ENCODE measurements around the gene DNLZ. TPM values are rescaled to one million over a fixed set of nuclear protein-coding genes. Genes with fewer than 3 reads are reported as not detected.

The DNLZ gene
- total and polyA plus RNA-seq, 2 donors (not counting 1 experiment from before 2014, with no cell fraction given), result 7.4 to 14.2 TPM

- peaks cover 21% of the 10 kb centered on the region for H3K4me1 ChIP-seq (ENCODE audit: control insufficient read depth, extremely low read depth, insufficient read depth, low read length)
- H3K9ac ChIP-seq (ENCODE audit: insufficient read depth, low read length), result peak overlapping the region; percentile 55
- TF ChIP-seq, protein P1, sequence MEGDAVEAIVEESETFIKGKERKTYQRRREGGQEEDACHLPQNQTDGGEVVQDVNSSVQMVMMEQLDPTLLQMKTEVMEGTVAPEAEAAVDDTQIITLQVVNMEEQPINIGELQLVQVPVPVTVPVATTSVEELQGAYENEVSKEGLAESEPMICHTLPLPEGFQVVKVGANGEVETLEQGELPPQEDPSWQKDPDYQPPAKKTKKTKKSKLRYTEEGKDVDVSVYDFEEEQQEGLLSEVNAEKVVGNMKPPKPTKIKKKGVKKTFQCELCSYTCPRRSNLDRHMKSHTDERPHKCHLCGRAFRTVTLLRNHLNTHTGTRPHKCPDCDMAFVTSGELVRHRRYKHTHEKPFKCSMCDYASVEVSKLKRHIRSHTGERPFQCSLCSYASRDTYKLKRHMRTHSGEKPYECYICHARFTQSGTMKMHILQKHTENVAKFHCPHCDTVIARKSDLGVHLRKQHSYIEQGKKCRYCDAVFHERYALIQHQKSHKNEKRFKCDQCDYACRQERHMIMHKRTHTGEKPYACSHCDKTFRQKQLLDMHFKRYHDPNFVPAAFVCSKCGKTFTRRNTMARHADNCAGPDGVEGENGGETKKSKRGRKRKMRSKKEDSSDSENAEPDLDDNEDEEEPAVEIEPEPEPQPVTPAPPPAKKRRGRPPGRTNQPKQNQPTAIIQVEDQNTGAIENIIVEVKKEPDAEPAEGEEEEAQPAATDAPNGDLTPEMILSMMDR (conservative IDR thresholded peaks at IDR 0.05 in 1 of 2, IDR thresholded peaks at IDR 0.05 in 1 of 2; ENCODE audit: low read depth in 1 of 2, low read length in 2 of 2), result peak in 1 of 2 donors; percentile 1
- no peak for TF ChIP-seq EZH2 (IDR thresholded peaks at IDR 0.05; ENCODE audit: low read length, missing control alignments)
- peak overlapping the region in 1 of 4 experiments; percentile 14 for H3K4me3 ChIP-seq (replicated peaks in 1 of 4; ENCODE audit: control extremely low read depth in 1 of 4, insufficient read depth in 1 of 4, low read depth in 3 of 4, low read length in 4 of 4)
- DNase-seq (ENCODE audit: low read depth in 2 of 2), result no peak
- no peaks in the 10 kb centered on the region for H3K9me3 ChIP-seq (ENCODE audit: control insufficient read depth, insufficient read depth, low read depth, low read length)
- H3K36me3 ChIP-seq (ENCODE audit: control insufficient read depth, insufficient read depth, low read length), result peaks cover 16% of the 10 kb centered on the region
- no peaks in the 10 kb centered on the region for H3K79me2 ChIP-seq (ENCODE audit: control insufficient read depth, insufficient read depth, low read length)
- H3K4me2 ChIP-seq (ENCODE audit: extremely low read depth, insufficient read depth, low read length), result peak overlapping the region; percentile 33
- H3K27ac ChIP-seq (ENCODE audit: insufficient read depth, low read length), result peak overlapping the region; percentile 80
- no peaks in the 10 kb centered on the region for H4K20me1 ChIP-seq (ENCODE audit: control insufficient read depth, extremely low read depth, insufficient read depth, low read length)
- H2AFZ ChIP-seq (ENCODE audit: low read length), result no peak overlapping the region
- H3K27me3 ChIP-seq (ENCODE audit: control insufficient read depth, insufficient read depth, low read length), result no peaks in the 10 kb centered on the region
These were observed 1.6 kb downstream of the DNLZ start for GRCh38 chr9:136361754-136362449.

- Histone ChIP-seq H3K27me3 (ENCODE audit: control insufficient read depth, insufficient read depth, low read length) (no peaks in the 10 kb centered on the region), H3K79me2 (ENCODE audit: control insufficient read depth, insufficient read depth, low read length) (no peaks in the 10 kb centered on the region), H4K20me1 (ENCODE audit: control insufficient read depth, extremely low read depth, insufficient read depth, low read length) (no peaks in the 10 kb centered on the region), H3K27ac (ENCODE audit: insufficient read depth, low read length) (peak overlapping the region; percentile 80), H3K36me3 (ENCODE audit: control insufficient read depth, insufficient read depth, low read length) (peaks cover 23% of the 10 kb centered on the region), H3K4me1 (ENCODE audit: control insufficient read depth, extremely low read depth, insufficient read depth, low read length) (peaks cover 21% of the 10 kb centered on the region), H3K4me3 (replicated peaks in 1 of 4; ENCODE audit: control extremely low read depth in 1 of 4, insufficient read depth in 1 of 4, low read depth in 3 of 4, low read length in 4 of 4) (peak overlapping the region in 1 of 4 experiments; percentile 14), H3K9me3 (ENCODE audit: control insufficient read depth, insufficient read depth, low read depth, low read length) (no peaks in the 10 kb centered on the region), H3K4me2 (ENCODE audit: extremely low read depth, insufficient read depth, low read length) (peak overlapping the region; percentile 42), H3K9ac (ENCODE audit: insufficient read depth, low read length) (peak overlapping the region; percentile 55), H2AFZ (ENCODE audit: low read length) (no peak overlapping the region)
- no peak for TF ChIP-seq EZH2 (IDR thresholded peaks at IDR 0.05; ENCODE audit: low read length, missing control alignments)
- TF ChIP-seq, protein P1 (conservative IDR thresholded peaks at IDR 0.05 in 1 of 2, IDR thresholded peaks at IDR 0.05 in 1 of 2; ENCODE audit: low read depth in 1 of 2, low read length in 2 of 2), result no peak
- peak; percentile 35 to 62 for DNase-seq (ENCODE audit: low read depth in 2 of 2)
These were observed 2.3 kb downstream of the DNLZ start for GRCh38 chr9:136361047-136361753.

Data from fibroblast of lung (primary cell).